ENCODE results near the gene ARL6IP5.

ARL6IP5 gene

DNA sequence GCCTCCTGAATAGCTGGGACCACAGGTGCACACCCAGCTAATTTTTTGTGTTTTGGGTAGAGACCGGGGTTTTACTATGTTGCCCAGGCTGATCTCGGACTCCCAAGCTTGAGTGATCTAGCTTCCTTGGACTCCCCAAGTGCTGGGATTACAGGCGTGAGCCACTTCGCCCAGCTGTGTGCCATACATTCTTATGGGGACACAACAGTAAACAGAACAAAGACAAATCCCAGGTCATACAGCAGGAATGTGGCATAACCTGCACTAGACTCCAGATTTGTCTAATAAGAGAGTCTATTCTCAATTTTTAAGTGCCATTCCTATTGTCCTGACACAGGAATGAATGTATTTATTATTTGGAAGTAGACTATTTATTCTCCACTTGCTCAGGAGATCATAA, 17.6 kb downstream of the ARL6IP5 start:
- in situ Hi-C loops (cut with HindIII; ENCODE audit: low sequenced_read_pairs) = no loop called here
- TF ChIP-seq, protein P1, sequence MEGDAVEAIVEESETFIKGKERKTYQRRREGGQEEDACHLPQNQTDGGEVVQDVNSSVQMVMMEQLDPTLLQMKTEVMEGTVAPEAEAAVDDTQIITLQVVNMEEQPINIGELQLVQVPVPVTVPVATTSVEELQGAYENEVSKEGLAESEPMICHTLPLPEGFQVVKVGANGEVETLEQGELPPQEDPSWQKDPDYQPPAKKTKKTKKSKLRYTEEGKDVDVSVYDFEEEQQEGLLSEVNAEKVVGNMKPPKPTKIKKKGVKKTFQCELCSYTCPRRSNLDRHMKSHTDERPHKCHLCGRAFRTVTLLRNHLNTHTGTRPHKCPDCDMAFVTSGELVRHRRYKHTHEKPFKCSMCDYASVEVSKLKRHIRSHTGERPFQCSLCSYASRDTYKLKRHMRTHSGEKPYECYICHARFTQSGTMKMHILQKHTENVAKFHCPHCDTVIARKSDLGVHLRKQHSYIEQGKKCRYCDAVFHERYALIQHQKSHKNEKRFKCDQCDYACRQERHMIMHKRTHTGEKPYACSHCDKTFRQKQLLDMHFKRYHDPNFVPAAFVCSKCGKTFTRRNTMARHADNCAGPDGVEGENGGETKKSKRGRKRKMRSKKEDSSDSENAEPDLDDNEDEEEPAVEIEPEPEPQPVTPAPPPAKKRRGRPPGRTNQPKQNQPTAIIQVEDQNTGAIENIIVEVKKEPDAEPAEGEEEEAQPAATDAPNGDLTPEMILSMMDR (IDR thresholded peaks at IDR 0.05; ENCODE audit: low read depth, low read length, missing control alignments) = no peak
- H3K4me3 ChIP-seq (ENCODE audit: low read depth, low read length) = no peak overlapping the region
- no peak for DNase-seq (ENCODE audit: low read depth)

DNA sequence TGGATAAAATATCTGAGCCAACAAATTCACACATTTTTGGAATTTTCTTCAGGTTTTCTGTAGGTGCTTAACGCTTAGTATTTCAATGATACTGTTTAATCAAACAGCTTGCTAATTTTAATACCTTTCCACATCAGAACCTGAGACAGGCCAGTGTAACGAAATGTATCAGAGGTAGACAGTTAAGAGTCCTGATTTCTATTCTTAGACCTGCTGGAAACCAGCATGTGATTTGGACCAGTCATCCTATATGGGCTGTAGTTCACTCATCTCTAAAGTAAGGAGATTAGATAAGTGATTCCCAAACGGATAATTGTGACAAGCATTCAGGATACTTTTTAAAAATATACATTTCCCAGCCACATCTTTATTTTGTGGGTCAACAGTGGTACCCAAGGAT, 18.4 kb downstream of the ARL6IP5 start:
- TF ChIP-seq, protein P1 (IDR thresholded peaks at IDR 0.05; ENCODE audit: low read depth, low read length, missing control alignments) = no peak
- in situ Hi-C loops (cut with HindIII; ENCODE audit: low sequenced_read_pairs) = no loop called here
- no peak overlapping the region for H3K4me3 ChIP-seq (ENCODE audit: low read depth, low read length)
- no peak for DNase-seq (ENCODE audit: low read depth)

DNA sequence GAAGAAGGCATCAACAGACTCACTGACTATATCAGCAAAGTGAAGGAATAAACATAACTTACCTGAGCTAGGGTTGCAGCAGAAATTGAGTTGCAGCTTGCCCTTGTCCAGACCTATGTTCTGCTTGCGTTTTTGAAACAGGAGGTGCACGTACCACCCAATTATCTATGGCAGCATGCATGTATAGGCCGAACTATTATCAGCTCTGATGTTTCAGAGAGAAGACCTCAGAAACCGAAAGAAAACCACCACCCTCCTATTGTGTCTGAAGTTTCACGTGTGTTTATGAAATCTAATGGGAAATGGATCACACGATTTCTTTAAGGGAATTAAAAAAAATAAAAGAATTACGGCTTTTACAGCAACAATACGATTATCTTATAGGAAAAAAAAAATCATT, 19.8 kb downstream of the ARL6IP5 start:
- TF ChIP-seq, protein P1 (IDR thresholded peaks at IDR 0.05; ENCODE audit: low read depth, low read length, missing control alignments) = no peak
- no peak for DNase-seq (ENCODE audit: low read depth)
- in situ Hi-C loops (cut with HindIII; ENCODE audit: low sequenced_read_pairs) = no loop called here
- no peak overlapping the region for H3K4me3 ChIP-seq (ENCODE audit: low read depth, low read length)

DNA sequence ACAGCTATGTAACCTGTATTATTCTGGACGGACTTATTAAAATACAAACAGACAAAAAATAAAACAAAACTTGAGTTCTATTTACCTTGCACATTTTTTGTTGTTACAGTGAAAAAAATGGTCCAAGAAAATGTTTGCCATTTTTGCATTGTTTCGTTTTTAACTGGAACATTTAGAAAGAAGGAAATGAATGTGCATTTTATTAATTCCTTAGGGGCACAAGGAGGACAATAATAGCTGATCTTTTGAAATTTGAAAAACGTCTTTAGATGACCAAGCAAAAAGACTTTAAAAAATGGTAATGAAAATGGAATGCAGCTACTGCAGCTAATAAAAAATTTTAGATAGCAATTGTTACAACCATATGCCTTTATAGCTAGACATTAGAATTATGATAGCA, 20.6 kb downstream of the ARL6IP5 start:
- H3K4me3 ChIP-seq (ENCODE audit: low read depth, low read length) = no peak overlapping the region
- TF ChIP-seq, protein P1 (IDR thresholded peaks at IDR 0.05; ENCODE audit: low read depth, low read length, missing control alignments) = no peak
- no peak for DNase-seq (ENCODE audit: low read depth)
- in situ Hi-C loops (cut with HindIII; ENCODE audit: low sequenced_read_pairs) = no loop called here

DNA sequence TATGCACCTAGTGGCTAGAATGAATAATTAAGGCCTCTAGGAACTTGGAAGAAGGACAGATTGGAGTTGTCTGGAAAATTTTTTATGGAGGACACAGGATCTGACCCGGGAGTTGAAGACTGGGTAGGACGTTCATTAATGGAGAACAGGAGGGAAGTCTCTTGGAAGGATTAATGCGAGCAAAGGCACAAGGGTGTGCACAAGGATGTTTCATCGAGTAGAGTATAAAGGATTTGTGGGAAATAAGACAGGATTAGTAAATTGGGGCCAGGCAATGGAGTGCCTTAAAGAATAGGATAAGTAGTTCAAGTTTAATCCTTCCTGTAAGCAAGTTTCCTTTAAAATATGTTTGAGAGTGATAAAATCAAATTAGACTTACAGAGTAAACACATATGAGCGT, 23.1 kb downstream of the ARL6IP5 start:
- DNase-seq (ENCODE audit: low read depth) = no peak
- in situ Hi-C loops (cut with HindIII; ENCODE audit: low sequenced_read_pairs) = no loop called here
- no peak overlapping the region for H3K4me3 ChIP-seq (ENCODE audit: low read depth, low read length)
- TF ChIP-seq, protein P1 (IDR thresholded peaks at IDR 0.05; ENCODE audit: low read depth, low read length, missing control alignments) = no peak

DNA sequence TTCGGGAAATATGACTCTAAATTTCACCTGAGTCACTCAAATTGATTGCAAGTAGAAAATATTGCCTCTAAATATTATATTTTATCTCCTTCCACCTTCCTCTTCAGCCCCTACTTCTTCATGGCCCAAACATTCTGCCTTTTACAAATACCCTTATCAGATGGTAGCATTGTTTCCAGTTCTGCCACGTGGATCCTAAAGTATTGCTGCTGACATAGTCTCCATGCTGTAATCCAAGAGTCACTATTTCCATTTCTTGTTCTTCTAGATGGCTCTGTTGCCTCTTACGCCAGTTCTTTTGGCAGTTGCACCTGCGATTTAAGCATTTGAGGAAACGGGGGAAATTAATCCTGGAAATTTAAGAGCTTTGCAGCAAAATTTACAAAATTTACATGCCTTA, 24.1 kb downstream of the ARL6IP5 start:
- in situ Hi-C loops (cut with HindIII; ENCODE audit: low sequenced_read_pairs) = no loop called here
- TF ChIP-seq, protein P1 (IDR thresholded peaks at IDR 0.05; ENCODE audit: low read depth, low read length, missing control alignments) = no peak
- H3K4me3 ChIP-seq (ENCODE audit: low read depth, low read length) = no peak overlapping the region
- no peak for DNase-seq (ENCODE audit: low read depth)
